ENCODE results near the gene RNF135. TPM values are rescaled to one million over a fixed set of nuclear protein-coding genes. Genes with fewer than 3 reads are reported as not detected.

Gene RNF135
- total RNA-seq, 1 experiment from 2014 or later: 31.0 TPM

DNA sequence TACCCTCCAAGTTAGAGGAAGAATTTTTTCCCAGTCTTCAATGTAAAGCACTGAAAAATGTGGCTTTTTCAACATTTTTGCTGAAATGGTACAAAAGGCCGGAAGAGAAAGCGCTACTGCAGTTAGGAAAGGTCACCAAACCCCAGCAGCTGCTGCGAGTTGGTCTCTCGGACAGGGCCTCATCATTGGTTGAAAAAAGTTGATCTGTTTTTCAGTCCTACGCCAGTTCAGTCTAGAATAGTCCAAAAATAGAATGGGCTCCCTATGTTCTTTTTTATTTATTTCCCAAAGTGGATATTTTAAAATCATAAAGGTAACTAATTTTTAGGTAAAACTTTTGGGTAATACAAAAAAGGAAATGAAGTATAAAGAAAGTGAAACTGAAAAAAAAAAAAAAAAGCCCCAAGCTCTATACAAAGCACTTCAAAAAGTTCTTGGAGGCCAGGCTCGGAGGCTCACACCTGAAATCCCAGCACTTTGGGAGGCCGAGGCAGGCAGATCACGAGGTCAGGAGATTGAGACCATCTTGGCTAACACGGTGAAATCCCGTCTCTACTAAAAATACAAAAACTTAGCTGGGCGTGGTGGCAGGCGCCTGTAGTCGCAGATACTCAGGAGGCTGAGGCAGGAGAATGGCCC, 31.7 kb upstream of the RNF135 start:
- no peak overlapping the region for H3K27ac Mint-ChIP-seq (ENCODE audit: low read depth, unreplicated experiment)
- H3K27me3 Mint-ChIP-seq (ENCODE audit: insufficient read depth, unreplicated experiment): no peaks in the 10 kb centered on the region
- TF ChIP-seq CTCF (IDR thresholded peaks at IDR 0.05; ENCODE audit: unreplicated experiment): no peak
- no TSS peak for BruUV-seq (replicated peaks)
- no peak for DNase-seq (ENCODE audit: unreplicated experiment)
- no peaks in the 10 kb centered on the region for H3K9me3 Mint-ChIP-seq (ENCODE audit: unreplicated experiment)
- ChIA-PET CTCF (interaction anchor here (0.7 kb wide), 1 partner anchor 567 kb away, joined by 5 read pairs; no protein-coding TSS in a partner anchor), POLR2A (interaction anchor here (0.7 kb wide), 1 partner anchor 962 kb away, joined by 3 read pairs; the partner anchor contains the start of gene UTP6)
- intact Hi-C loops (cut with micrococcal nuclease): no loop called here
- no peaks in the 10 kb centered on the region for H3K4me1 Mint-ChIP-seq (ENCODE audit: insufficient read depth, unreplicated experiment)
- no peaks in the 10 kb centered on the region for H3K36me3 Mint-ChIP-seq (ENCODE audit: insufficient read depth, unreplicated experiment)
- H3K4me3 Mint-ChIP-seq (ENCODE audit: unreplicated experiment): no peak overlapping the region

DNA sequence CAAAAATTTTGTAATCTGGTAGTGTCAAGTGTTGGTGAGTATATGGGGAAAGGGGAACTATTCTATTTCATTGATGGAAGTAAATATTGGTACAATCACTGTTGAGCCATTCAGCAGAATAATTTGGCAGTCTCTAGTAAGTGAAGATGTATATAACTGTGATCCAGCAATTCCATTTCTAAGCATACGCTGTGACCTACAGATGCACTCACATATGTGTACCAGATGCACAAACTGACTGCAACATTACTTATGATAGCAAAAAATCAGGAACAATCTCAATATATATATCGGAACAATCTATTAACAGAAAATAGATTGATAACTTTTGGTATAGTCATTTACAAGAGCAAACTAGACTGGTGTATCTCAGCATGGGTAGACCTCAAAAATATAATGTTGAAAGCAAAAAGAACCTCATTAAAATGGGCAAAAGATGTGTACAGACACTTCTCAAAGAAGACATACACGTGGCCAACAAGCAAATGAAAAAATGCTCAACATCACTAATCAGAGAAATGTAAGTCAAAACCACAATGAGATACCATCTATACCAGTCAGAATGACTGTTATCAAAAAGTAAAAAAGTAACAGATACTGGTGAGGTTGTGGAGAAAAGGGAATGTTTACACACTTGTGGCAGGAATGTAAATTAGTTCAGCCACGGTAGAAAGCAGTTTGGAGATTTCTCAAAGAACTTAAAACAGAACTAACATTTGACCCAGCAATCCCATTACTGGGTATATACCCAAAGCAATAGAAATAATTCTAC, 28.3 kb upstream of the RNF135 start:
- Mint-ChIP-seq H3K4me1 (ENCODE audit: insufficient read depth, unreplicated experiment) (no peaks in the 10 kb centered on the region), H3K4me3 (ENCODE audit: unreplicated experiment) (no peak overlapping the region), H3K27ac (ENCODE audit: low read depth, unreplicated experiment) (no peak overlapping the region), H3K27me3 (ENCODE audit: insufficient read depth, unreplicated experiment) (no peaks in the 10 kb centered on the region), H3K9me3 (ENCODE audit: unreplicated experiment) (no peaks in the 10 kb centered on the region), H3K36me3 (ENCODE audit: insufficient read depth, unreplicated experiment) (no peaks in the 10 kb centered on the region)
- ChIA-PET CTCF (no interaction called here), POLR2A (no interaction called here)
- intact Hi-C loops (cut with micrococcal nuclease): no loop called here
- no peak for DNase-seq (ENCODE audit: unreplicated experiment)
- no peak for TF ChIP-seq CTCF (IDR thresholded peaks at IDR 0.05; ENCODE audit: unreplicated experiment)
- BruUV-seq (replicated peaks): no TSS peak

GRCh38 chr17:30947796-30948195, 23.0 kb upstream of the RNF135 start:
- BruUV-seq (replicated peaks): no TSS peak
- Mint-ChIP-seq H3K4me3 (ENCODE audit: unreplicated experiment) (no peak overlapping the region), H3K27ac (ENCODE audit: low read depth, unreplicated experiment) (no peak overlapping the region), H3K36me3 (ENCODE audit: insufficient read depth, unreplicated experiment) (no peaks in the 10 kb centered on the region), H3K9me3 (ENCODE audit: unreplicated experiment) (no peaks in the 10 kb centered on the region), H3K4me1 (ENCODE audit: insufficient read depth, unreplicated experiment) (no peaks in the 10 kb centered on the region), H3K27me3 (ENCODE audit: insufficient read depth, unreplicated experiment) (no peaks in the 10 kb centered on the region)
- TF ChIP-seq CTCF (IDR thresholded peaks at IDR 0.05; ENCODE audit: unreplicated experiment): no peak
- intact Hi-C loops (cut with micrococcal nuclease): no loop called here
- POLR2A ChIA-PET: interaction anchor here (0.6 to 1.0 kb wide), 2 partner anchors 20 to 24 kb away, joined by 3 to 4 read pairs; no protein-coding TSS in a partner anchor
- CTCF ChIA-PET: interaction anchor here (0.6 kb wide), 2 partner anchors 8 to 384 kb away, joined by 3 to 4 read pairs; no protein-coding TSS in a partner anchor
- DNase-seq (ENCODE audit: unreplicated experiment): no peak

DNA sequence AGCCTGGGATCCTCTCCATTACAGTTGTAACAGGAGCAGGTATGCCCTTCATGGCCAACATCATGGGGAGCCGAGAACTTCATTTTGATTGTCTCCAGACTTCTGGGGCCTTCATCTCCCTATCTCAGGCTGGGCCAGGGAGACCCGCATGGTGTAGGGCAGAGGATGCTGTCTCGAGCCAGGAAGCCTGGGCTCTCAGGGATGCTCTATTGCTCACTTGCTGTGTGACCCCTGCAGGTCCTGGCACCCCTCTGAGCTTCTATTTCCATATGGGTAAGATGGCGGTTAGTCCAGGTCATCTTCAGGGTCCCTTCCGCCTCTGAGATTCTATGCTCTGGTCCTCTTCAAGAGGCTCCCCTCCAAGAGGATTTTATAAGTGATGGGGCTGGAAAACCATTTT, 20.6 kb upstream of the RNF135 start:
- ChIA-PET CTCF (interaction anchor here (0.6 kb wide), 1 partner anchor 43 kb away, joined by 3 read pairs; no protein-coding TSS in a partner anchor), POLR2A (interaction anchor here (0.8 to 1.3 kb wide), 3 partner anchors 15 to 44 kb away, joined by 3 to 7 read pairs (median 3); partner anchors contain the start of genes RNF135 and TEFM)
- Mint-ChIP-seq H3K4me1 (ENCODE audit: insufficient read depth, unreplicated experiment) (no peaks in the 10 kb centered on the region), H3K36me3 (ENCODE audit: insufficient read depth, unreplicated experiment) (no peaks in the 10 kb centered on the region), H3K27me3 (ENCODE audit: insufficient read depth, unreplicated experiment) (no peaks in the 10 kb centered on the region), H3K9me3 (ENCODE audit: unreplicated experiment) (no peaks in the 10 kb centered on the region), H3K27ac (ENCODE audit: low read depth, unreplicated experiment) (no peak overlapping the region), H3K4me3 (ENCODE audit: unreplicated experiment) (no peak overlapping the region)
- BruUV-seq (replicated peaks): no TSS peak
- DNase-seq (ENCODE audit: unreplicated experiment): no peak
- no peak for TF ChIP-seq CTCF (IDR thresholded peaks at IDR 0.05; ENCODE audit: unreplicated experiment)
- intact Hi-C loops (cut with micrococcal nuclease): no loop called here

All from MCF 10A (cell line).